Choroid plexus epithelial cell (primary cell): Measurements from ENCODE around the gene SLC25A1.

Source experiments
- DNase-seq: peaks from one replicate; pipeline ENCODE4 v3.0.0-alpha.2; 2010; ENCODE audit warnings: low read depth
- H3K4me3 ChIP-seq: 2 replicates; pipeline ENCODE4 v1.5.1; 2011; ENCODE audit warnings: low read depth, mild to moderate bottlenecking, control low read depth, low read length, moderate library complexity
- CTCF ChIP-seq: conservative IDR thresholded peaks from 2 replicates; pipeline ENCODE4 v1.5.1; 2011; ENCODE audit warnings: low read depth, mild to moderate bottlenecking, control low read depth, inconsistent platforms, low read length, moderate library complexity

The SLC25A1 gene

GRCh38 chr22:19139974-19140373 is 38.6 kb downstream of the SLC25A1 start:
- no peak overlapping the region for H3K4me3 ChIP-seq
- DNase-seq, result no peak
- TF ChIP-seq CTCF, result no peak

GRCh38 chr22:19139001-19139356 is 39.6 kb downstream of the SLC25A1 start:
- TF ChIP-seq CTCF, result no peak
- H3K4me3 ChIP-seq, result no peak overlapping the region
- no peak for DNase-seq

- DNase-seq, result no peak
- H3K4me3 ChIP-seq, result no peak overlapping the region
- TF ChIP-seq CTCF, result no peak
Observed at GRCh38 chr22:19138217-19139000, 40.1 kb downstream of the SLC25A1 start.

GRCh38 chr22:19137384-19138216 is 40.9 kb downstream of the SLC25A1 start:
- TF ChIP-seq CTCF, result no peak
- no peak overlapping the region for H3K4me3 ChIP-seq
- DNase-seq, result no peak

- DNase-seq, result no peak
- no peak for TF ChIP-seq CTCF
- no peak overlapping the region for H3K4me3 ChIP-seq
Observed at GRCh38 chr22:19136915-19137314, 41.6 kb downstream of the SLC25A1 start.

GRCh38 chr22:19134874-19135273 is 43.7 kb downstream of the SLC25A1 start:
- DNase-seq, result no peak
- TF ChIP-seq CTCF, result no peak
- H3K4me3 ChIP-seq, result no peak overlapping the region
